ENCODE results near the gene PON2.

The PON2 gene

DNA sequence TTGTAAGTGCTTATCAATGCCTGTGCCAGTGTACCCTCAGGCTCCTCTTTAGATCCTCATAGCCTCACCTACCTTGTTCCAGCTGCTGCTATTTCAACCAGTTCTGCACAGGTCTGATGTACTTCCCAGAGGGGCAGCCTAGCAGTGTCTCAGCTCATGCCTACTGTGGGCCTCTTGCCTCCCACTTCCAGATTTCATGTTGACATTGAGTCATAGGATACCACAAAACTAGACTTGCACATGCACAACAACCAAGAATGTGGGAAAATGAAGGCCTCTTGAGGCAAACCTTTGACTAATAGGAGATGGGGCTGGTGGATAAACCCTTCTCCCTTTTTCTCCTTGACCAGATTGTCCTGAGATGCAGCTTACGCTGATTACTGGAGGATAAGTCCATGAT, 69.7 kb downstream of the PON2 start:
- H3K4me3 ChIP-seq (ENCODE audit: low read depth, low read length): no peak overlapping the region
- no peak for DNase-seq (ENCODE audit: low read depth)
- in situ Hi-C loops (cut with HindIII; ENCODE audit: low sequenced_read_pairs): no loop called here
- TF ChIP-seq, protein P1, sequence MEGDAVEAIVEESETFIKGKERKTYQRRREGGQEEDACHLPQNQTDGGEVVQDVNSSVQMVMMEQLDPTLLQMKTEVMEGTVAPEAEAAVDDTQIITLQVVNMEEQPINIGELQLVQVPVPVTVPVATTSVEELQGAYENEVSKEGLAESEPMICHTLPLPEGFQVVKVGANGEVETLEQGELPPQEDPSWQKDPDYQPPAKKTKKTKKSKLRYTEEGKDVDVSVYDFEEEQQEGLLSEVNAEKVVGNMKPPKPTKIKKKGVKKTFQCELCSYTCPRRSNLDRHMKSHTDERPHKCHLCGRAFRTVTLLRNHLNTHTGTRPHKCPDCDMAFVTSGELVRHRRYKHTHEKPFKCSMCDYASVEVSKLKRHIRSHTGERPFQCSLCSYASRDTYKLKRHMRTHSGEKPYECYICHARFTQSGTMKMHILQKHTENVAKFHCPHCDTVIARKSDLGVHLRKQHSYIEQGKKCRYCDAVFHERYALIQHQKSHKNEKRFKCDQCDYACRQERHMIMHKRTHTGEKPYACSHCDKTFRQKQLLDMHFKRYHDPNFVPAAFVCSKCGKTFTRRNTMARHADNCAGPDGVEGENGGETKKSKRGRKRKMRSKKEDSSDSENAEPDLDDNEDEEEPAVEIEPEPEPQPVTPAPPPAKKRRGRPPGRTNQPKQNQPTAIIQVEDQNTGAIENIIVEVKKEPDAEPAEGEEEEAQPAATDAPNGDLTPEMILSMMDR (IDR thresholded peaks at IDR 0.05; ENCODE audit: low read depth, low read length, missing control alignments): no peak

DNA sequence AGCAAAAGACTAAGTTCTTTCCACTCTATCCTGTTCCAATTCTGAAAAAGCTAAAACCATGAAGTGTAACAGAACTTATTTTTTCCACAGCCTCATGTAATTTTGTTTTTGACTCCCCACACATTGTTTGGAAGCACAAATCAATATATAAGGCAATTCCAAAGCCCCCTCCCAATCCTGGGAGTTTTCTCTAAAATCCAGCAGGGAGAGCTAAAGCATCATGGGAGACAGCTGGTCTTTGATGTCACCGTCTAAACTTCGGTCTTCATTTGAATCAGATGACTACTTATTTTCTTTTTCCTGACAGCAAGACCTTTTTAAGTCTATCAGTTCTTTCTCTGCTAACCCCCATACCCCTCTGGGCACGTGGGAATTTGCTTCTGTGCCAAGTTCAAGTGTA, 77.2 kb downstream of the PON2 start:
- DNase-seq (ENCODE audit: low read depth): no peak
- in situ Hi-C loops (cut with HindIII; ENCODE audit: low sequenced_read_pairs): no loop called here

More for the DNA sequence above, 77.2 kb downstream of the PON2 start:
- TF ChIP-seq, protein P1 (IDR thresholded peaks at IDR 0.05; ENCODE audit: low read depth, low read length, missing control alignments): no peak
- H3K4me3 ChIP-seq (ENCODE audit: low read depth, low read length): no peak overlapping the region
